CD4-positive, alpha-beta T cell treated with Interleukin-21 for 1 hour (primary cell): Measurements from ENCODE around the gene SLC19A1.

Source experiments
- DNase-seq: peaks from one replicate; pipeline ENCODE4 v3.0.0-alpha.2; 2020

The SLC19A1 gene

GRCh38 chr21:45463871-45464270, 78.4 kb downstream of the SLC19A1 start:
- no peak for DNase-seq

- DNase-seq = no peak
Measured at GRCh38 chr21:45461806-45462341, 80.4 kb downstream of the SLC19A1 start.

DNA sequence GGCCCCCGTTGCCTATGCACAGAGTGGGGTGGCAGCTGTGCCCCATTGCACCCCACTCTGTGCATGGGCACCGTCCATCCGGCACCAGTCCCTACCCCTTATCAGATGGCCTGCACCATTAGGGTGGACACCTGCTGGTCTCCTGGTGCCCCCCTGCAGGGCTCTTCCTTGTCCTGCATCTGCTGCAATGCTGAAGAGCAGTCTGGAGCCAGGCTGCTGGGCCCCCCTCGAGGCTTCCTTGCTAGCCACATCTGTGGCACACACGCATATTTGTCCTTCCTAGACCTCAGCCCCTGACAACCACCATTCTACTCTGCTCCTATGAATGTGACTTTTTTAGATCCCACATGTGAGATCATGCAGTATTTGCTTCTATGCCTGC, 80.9 kb downstream of the SLC19A1 start:
- no peak for DNase-seq

GRCh38 chr21:45460611-45461368, 81.5 kb downstream of the SLC19A1 start:
- no peak for DNase-seq

DNA sequence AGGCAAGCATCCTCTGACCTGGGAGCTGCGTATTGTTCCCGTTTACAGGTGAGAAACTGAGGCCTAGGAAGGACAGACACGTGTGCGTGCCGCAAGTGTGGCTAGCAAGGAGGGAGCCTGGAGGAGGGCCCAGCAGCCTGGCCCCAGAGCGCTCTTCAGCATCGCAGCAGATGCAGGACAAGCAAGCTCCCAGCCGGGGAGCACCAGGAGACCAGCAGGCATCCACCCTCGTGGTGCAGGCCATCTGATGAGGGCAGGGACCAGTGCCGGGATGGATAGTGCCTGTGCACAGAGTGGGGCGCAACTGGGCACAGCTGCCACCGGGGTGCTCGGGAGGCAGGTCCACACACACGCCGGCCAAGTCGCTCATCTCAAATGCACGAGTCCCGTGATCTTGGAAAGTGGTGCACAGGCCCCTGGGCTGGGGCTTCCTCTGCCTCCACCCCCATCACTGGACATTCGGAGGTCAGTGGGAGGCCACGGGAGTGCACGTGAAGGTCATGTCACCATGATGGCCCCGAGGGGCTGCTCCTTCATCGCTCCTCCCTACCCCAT, 82.2 kb downstream of the SLC19A1 start:
- DNase-seq = no peak

DNA sequence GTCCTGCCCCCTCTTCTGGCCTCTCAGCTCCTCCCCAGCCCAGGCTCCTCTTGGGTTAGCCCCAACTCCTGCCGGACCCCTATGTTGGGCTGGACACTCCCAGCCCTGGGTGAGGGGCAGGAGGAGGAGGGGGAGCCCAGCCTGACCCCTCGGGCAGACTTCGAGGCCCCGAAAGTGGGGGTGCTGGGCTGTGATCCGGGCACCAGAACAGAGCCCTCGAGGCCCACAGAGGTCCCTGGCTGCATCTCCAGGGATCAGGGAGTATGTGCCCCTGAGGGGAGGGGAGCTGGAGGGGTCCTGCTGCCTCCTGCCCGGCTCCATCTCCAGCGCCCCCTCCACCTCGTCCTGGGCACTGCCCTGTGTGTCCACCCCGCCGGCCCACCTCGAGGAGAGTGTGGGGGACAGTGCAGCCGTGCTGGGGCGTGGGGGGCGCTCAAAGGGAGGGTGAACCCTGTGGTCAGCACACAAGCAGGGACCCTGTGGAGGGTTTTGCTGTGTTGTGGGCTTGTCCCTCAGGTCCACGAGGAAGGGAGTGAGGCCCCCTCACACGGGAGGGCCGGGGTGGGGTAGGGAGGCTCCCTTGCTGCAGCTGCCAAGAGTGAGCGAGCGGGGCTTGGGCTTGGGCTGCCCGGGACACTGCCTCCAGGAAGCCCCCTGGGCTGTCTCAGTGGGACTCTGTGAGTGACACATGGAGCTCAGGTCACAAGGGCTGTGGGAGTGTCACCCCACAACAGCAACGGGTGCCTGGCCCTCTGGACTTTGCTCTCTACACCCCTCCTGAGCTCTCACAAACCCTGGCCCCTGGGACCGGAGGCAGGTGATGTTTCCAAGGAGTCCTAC, 82.8 kb downstream of the SLC19A1 start:
- no peak for DNase-seq

- no peak for DNase-seq
Measured at GRCh38 chr21:45458281-45459170, 83.7 kb downstream of the SLC19A1 start.

GRCh38 chr21:45457832-45458172, 84.4 kb downstream of the SLC19A1 start:
- DNase-seq = no peak

- no peak for DNase-seq
Measured at GRCh38 chr21:45457161-45457831, 84.9 kb downstream of the SLC19A1 start.

- DNase-seq = no peak
Measured at GRCh38 chr21:45456584-45457160, 85.6 kb downstream of the SLC19A1 start.

- DNase-seq = no peak
Measured at GRCh38 chr21:45455674-45456583, 86.3 kb downstream of the SLC19A1 start.

DNA sequence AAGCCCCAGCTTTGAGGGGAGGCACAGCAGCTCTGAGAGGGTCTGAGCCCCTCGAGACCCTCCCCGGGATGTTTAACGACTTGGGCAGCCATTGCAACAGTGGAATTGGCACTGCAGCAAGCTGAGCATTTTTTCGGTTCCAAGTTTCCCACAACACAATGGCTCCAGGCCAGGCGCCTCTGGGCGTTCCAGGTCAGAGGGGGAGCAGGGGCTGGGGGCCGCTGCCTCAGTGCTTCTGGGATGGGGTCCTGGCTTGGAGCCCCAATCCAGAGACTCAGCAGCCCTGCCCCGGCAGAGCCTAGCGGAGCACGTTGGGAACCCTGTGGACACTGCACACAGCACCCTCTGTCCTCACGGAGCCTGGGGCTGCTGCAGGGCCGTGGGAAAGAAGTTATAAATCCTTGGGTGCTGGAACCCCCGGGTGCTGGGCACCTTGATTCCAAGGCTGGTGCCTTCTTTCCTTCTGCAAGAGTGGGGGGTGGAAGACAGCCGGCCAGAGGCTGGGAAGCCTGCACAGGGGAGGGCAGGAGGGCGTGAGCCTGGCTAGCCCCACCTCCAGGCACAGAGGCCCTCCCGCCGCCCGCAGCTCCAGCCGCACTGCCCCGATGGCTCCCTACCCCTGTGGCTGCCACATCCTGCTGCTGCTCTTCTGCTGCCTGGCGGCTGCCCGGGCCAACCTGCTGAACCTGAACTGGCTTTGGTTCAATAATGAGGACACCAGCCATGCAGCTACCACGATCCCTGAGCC, 87.1 kb downstream of the SLC19A1 start:
- no peak for DNase-seq

DNA sequence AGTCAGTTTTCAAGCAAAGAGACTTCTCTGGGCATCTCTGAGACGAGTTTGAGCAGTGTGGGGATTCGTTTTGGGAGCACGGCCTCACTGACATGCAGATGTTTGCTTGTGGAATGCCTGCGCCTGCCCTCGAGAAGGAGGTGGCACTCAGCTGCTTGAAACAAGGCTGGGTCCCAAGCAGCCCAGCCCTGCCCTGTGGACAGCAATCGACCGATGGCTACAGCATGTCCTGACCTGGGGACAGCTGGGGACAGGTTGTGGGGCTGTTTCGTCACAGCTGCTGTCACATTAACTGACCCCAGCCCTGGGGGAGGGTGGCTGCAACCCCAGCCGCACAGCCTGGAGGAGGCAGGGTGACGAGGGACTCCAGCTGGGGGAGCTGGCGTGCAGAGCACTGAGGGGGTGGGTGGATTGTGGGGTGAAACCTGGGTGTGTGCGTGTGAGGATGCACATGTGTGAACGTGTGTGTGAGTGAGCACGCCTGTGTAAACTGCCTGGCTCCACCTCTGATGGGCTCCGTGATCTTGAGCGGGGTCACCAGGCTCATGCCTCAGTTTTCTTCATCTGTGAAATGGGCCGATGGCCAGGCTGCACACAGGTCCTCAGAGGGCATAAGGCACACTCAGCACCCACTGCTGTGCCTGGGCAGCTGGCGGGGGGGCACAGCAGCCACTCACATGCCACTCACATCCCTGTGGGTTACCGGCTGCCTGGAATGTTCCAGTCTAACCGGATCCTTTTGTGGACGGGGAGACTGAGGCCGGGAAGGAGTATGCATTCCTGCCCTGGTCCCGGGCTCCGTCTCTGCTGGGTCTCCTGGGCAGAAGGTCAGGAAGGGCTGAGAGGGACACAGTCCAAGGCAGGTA, 87.9 kb downstream of the SLC19A1 start:
- no peak for DNase-seq

DNA sequence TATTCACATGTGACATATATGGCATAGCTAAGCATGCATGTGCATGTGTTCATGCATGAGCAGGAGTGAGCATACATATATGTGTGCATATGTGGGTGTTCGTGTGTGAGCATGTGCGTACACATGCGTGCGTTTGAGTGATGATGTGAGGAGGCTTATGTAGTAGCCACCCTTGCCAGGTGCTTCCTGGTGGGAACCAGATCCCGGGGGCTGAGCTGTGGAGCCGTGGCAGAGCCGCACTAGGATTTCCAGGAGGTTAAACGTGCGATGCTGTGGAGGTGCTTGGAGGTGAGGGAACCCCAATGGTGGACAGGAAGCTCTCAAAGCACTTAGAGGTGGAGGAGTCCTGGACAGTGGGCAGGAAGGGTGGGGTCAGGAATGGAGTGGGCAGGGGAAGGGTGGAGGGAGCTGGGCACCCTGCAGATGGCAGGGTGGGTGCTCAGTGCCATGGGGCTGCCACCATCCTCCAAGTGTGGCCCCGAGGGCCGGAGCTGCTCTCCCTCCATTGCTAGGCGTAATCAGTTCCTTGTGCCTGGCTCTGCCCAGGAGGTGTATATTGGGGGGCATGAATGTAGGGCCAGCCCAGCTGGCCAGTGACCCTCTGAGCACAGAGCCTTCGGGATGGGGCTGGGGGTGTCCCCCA, 88.8 kb downstream of the SLC19A1 start:
- no peak for DNase-seq

GRCh38 chr21:45452696-45453307, 89.4 kb downstream of the SLC19A1 start:
- no peak for DNase-seq

- DNase-seq = no peak
Measured at GRCh38 chr21:45451771-45452182, 90.5 kb downstream of the SLC19A1 start.

- DNase-seq = no peak
Measured at GRCh38 chr21:45451091-45451740, 91.0 kb downstream of the SLC19A1 start.
